Measurements from ENCODE around the gene HSPA1B. TPM values are rescaled to one million over a fixed set of nuclear protein-coding genes. Genes with fewer than 3 reads are reported as not detected.

HSPA1B gene
- total and polyA plus RNA-seq, 2 experiments from 2014 or later, result 88.8 to 184 TPM

DNA sequence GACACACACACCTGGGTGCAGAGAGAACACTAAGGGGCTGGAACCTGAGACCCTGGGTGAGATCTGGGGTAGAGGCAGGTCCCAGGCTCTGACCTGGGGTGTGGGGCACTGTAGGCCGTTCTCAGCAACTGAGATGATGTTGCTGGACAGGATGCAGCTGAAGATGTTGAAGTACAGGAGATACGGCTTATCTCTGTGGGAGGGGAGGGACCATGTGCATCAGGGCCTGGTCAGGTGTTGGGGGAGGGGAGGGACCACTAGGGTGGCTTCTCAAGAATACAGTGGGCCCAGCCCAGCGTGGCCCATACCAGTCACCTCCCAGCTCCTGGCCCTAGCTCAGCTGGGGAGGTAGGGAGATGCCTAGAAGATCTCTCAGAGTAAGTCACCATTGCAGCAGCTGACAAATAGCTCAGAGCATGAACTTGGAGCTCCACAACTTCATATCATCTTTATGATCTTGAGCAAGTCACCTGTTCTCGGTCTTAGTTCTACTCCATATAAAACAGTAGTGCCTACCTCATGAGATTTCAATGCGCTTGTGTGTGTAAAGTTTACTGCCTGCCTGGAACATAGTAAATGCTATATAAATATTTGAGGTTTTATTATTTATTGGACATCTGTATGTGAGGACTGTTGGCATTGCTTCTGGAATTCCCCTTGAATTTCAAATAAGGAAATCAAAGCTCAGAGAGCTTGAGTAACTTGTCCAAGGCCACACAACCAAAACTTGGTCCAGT lies 47.5 kb downstream of the HSPA1B start:
- TF ChIP-seq CTCF (IDR thresholded peaks at IDR 0.05; ENCODE audit: low read depth, low read length), result no peak
- no peak overlapping the region for H3K27ac ChIP-seq
- DNase-seq (ENCODE audit: low read depth in 1 of 2, low spot score in 1 of 2), result no peak
- no peaks in the 10 kb centered on the region for H3K4me1 ChIP-seq (ENCODE audit: low read depth)
- no peak overlapping the region for H3K4me3 ChIP-seq
- no peaks in the 10 kb centered on the region for H3K27me3 ChIP-seq
- peaks cover 4% of the 10 kb centered on the region for H3K36me3 ChIP-seq
- H3K9me3 ChIP-seq (ENCODE audit: low read depth), result no peaks in the 10 kb centered on the region

GRCh38 chr6:31875877-31876276 lies 48.3 kb downstream of the HSPA1B start:
- TF ChIP-seq CTCF (IDR thresholded peaks at IDR 0.05; ENCODE audit: low read depth, low read length), result no peak
- no peaks in the 10 kb centered on the region for H3K27me3 ChIP-seq
- no peak for DNase-seq (ENCODE audit: low read depth in 1 of 2, low spot score in 1 of 2)

DNA sequence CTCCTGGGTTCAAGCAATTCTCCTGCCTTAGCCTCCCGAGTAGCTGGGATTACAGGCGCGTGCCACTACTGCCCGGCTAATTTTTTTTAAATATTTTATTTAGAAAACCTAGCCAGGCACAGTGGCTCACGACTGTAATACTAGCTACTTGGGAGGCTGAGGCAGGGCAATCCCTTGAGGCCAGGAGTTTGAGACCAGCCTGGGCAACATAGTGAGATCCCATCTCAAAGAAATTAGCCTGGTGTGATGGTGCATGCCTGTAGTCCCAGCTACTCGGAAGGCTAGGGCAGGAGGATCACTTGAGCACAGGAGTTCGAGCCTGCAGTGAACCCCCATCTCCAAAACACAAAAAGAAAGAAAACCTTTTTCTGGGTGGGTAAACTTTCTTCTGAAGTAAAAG lies 48.8 kb downstream of the HSPA1B start:
- Histone ChIP-seq H3K9me3 (ENCODE audit: low read depth) (no peaks in the 10 kb centered on the region), H3K4me1 (ENCODE audit: low read depth) (no peaks in the 10 kb centered on the region), H3K27ac (no peak overlapping the region), H3K27me3 (no peaks in the 10 kb centered on the region), H3K4me3 (no peak overlapping the region), H3K36me3 (peaks cover 16% of the 10 kb centered on the region)
- DNase-seq (ENCODE audit: low read depth in 1 of 2, low spot score in 1 of 2), result no peak
- no peak for TF ChIP-seq CTCF (IDR thresholded peaks at IDR 0.05; ENCODE audit: low read depth, low read length)

More at GRCh38 chr6:31875877-31876276, 48.3 kb downstream of the HSPA1B start:
- H3K27ac ChIP-seq, result no peak overlapping the region
- no peaks in the 10 kb centered on the region for H3K4me1 ChIP-seq (ENCODE audit: low read depth)
- H3K4me3 ChIP-seq, result no peak overlapping the region
- no peaks in the 10 kb centered on the region for H3K9me3 ChIP-seq (ENCODE audit: low read depth)
- peaks cover 11% of the 10 kb centered on the region for H3K36me3 ChIP-seq

DNA sequence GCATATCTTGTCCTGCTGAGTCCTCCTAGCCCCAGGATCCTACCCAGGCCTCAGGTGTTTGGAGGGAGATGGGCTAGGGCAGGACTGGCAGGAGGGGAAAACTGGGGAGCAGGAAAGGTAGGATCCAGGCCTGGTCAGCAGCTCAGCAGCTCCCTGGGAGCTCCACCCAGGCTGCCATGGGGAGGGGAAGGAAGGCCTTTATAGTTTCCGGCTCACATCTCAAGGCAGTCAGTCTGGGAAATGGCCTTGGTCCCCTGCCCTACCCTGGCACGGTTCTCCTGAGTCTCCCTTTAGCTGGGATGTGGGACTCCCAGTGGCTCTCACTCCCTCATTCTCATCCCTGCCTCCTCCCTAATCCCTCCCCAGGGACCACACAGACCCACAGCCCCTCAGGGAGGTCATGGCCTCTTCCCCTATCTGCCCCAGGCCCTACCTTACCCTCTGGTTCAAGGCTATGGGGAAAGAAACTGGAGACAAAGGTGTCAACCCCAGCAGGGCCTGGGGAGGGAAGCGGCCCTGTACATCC lies 49.6 kb downstream of the HSPA1B start:
- H3K27me3 ChIP-seq, result no peaks in the 10 kb centered on the region

DNA sequence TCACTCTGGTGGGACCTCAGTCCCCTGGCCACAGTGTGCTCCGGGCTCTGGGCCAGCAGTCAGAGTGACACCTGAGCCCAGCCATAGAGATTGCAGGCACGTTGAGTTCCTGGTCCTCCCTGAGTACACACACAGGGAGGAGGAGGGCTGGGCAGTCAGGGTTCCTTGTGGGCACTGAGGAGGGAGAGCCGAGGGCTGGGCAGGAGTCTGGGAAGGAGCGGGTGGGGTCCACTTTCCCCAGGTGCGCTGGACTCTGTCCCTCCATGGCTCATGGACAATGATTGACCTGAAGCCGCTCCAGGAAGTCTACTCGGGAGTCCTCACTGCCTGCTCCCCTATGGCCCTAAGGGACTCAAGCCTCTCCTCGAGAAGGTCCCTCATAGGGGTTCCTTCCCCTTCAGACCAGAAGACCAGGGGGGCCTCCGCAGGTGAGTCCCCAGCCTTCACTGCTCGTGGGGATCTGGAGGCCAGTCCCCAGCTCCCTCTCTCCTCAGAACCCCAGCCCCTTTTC lies 50.2 kb downstream of the HSPA1B start:
- TF ChIP-seq CTCF (IDR thresholded peaks at IDR 0.05; ENCODE audit: low read depth, low read length), result no peak
- Histone ChIP-seq H3K4me3 (no peak overlapping the region), H3K27ac (no peak overlapping the region), H3K9me3 (ENCODE audit: low read depth) (no peaks in the 10 kb centered on the region), H3K4me1 (ENCODE audit: low read depth) (no peaks in the 10 kb centered on the region), H3K36me3 (peaks cover 28% of the 10 kb centered on the region), H3K27me3 (no peaks in the 10 kb centered on the region)
- peak in 1 of 2 donors; percentile 19 for DNase-seq (ENCODE audit: low read depth in 1 of 2, low spot score in 1 of 2)

More for the DNA sequence above, 49.6 kb downstream of the HSPA1B start:
- Histone ChIP-seq H3K4me3 (no peak overlapping the region), H3K27ac (no peak overlapping the region), H3K9me3 (ENCODE audit: low read depth) (no peaks in the 10 kb centered on the region), H3K4me1 (ENCODE audit: low read depth) (no peaks in the 10 kb centered on the region), H3K36me3 (peaks cover 23% of the 10 kb centered on the region)
- no peak for DNase-seq (ENCODE audit: low read depth in 1 of 2, low spot score in 1 of 2)
- TF ChIP-seq CTCF (IDR thresholded peaks at IDR 0.05; ENCODE audit: low read depth, low read length), result no peak

Measured in cardiac muscle cell (in vitro differentiated cells and primary cell).